RWPE1 (cell line): ENCODE measurements around the gene SIRT3.
"Not testable (repeated sequence)": the region's sequence is repeated elsewhere in the genome, so short reads cannot be mapped to it uniquely, and the experiment has no call there.

Source experiments
- CTCF ChIA-PET: fragments of 350-600 bp; sonication (Branson Sonifier 250); formaldehyde crosslinking; extraction: SDS; loops from one replicate; lab custom pipeline; 2021; lab: Yijun Ruan, JAX
- POLR2A ChIA-PET: fragments of 400-600 bp; formaldehyde crosslinking; extraction: SDS; loops from one replicate; lab custom pipeline; 2020; ENCODE audit warnings: antibody characterized with exemption; ENCODE audit not compliant: low non-redundant PET; lab: Yijun Ruan, JAX
- DNase-seq: peaks from one replicate; pipeline ENCODE4 v3.0.0; 2012; ENCODE audit warnings: low spot score
- H3K27ac ChIP-seq: fragments of 450-650 bp; 2 replicates; pipeline ENCODE4 v1.5.1; 2017
- CTCF ChIP-seq: fragments of 450-650 bp; conservative IDR thresholded peaks from 2 replicates; pipeline ENCODE4 v1.5.1; 2017; ENCODE audit warnings: low read depth, mild to moderate bottlenecking

The SIRT3 gene

GRCh38 chr11:223884-224283 lies 12.3 kb downstream of the SIRT3 start:
- H3K27ac ChIP-seq = peak overlapping the region; percentile 72
- ChIA-PET POLR2A (no interaction called here), CTCF (interaction anchor here (1.1 kb wide), 1 partner anchor 227 kb away, joined by 3 read pairs; no protein-coding TSS in a partner anchor)
- no peak for TF ChIP-seq CTCF
- no peak for DNase-seq

GRCh38 chr11:223026-223789 lies 12.9 kb downstream of the SIRT3 start:
- no peak for DNase-seq
- peak overlapping the region; percentile 72 for H3K27ac ChIP-seq
- TF ChIP-seq CTCF = no peak
- ChIA-PET POLR2A (no interaction called here), CTCF (interaction anchor here (0.6 to 1.1 kb wide), 2 partner anchors 117 to 228 kb away, joined by 3 read pairs; no protein-coding TSS in a partner anchor)

GRCh38 chr11:221998-222789 lies 13.9 kb downstream of the SIRT3 start:
- ChIA-PET POLR2A (interaction anchor here (0.6 kb wide), 1 partner anchor 260 kb away, joined by 11 read pairs; no protein-coding TSS in a partner anchor), CTCF (interaction anchor here (0.6 kb wide), 1 partner anchor 288 kb away, joined by 4 read pairs; no protein-coding TSS in a partner anchor)

DNA sequence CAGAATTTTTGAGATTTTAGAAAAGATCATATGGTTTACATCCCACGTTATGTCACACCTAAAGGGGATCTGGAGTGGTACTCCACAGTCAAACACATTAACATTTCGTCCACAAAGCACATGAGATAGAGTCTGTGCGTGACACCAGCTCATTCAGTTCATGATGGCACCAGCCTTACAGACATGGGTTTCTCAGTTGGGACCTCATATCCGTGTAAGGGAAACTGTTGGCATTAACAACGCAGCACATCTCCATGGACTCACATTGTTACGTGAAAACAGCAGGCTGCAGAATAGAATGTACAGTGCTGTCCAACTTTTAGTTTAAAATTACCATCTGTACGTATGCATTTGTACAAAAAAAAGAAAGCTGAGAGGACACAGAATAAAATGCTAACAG lies 14.6 kb downstream of the SIRT3 start:
- ChIA-PET CTCF (interaction anchor here (0.6 kb wide), 1 partner anchor 289 kb away, joined by 4 read pairs; no protein-coding TSS in a partner anchor), POLR2A (interaction anchor here (0.6 kb wide), 1 partner anchor 261 kb away, joined by 11 read pairs; no protein-coding TSS in a partner anchor)

More at GRCh38 chr11:221998-222789, 13.9 kb downstream of the SIRT3 start:
- TF ChIP-seq CTCF = no peak
- H3K27ac ChIP-seq = peak overlapping the region; percentile 72
- no peak for DNase-seq

GRCh38 chr11:220641-221215 lies 15.4 kb downstream of the SIRT3 start:
- H3K27ac ChIP-seq, CTCF ChIA-PET, DNase-seq, POLR2A ChIA-PET: not testable (repeated sequence)

More for the DNA sequence above, 14.6 kb downstream of the SIRT3 start:
- TF ChIP-seq CTCF = no peak
- no peak overlapping the region for H3K27ac ChIP-seq
- DNase-seq = no peak

GRCh38 chr11:218815-219593 lies 17.1 kb downstream of the SIRT3 start:
- no peak overlapping the region for H3K27ac ChIP-seq
- CTCF ChIA-PET = no interaction called here
- POLR2A ChIA-PET = no interaction called here
- no peak for DNase-seq
- no peak for TF ChIP-seq CTCF
